Measurements from ENCODE around the gene CLIP4. TPM values are rescaled to one million over a fixed set of nuclear protein-coding genes. Genes with fewer than 3 reads are reported as not detected.

CLIP4 gene
- polyA plus RNA-seq, 1 donor: 4.3 TPM

DNA sequence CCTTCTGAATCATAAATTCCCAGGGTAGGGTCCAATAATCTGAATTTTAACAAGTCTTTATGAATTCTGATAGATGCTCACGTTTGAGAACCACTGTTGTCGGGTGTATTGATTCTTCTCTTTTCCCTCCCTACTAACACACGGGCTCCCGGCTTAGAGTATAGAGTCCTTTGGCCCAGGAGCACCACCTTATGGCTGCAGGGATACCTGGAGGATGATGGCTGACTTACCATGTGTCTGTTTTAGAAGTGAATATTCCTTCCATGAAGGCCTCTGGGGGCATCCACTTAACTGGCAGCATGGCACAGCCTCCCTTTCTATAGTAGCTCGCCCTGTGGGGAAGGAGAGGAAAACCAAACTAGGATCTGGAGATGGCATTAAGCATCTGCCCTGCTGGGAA is 91.7 kb downstream of the CLIP4 start:
- no peaks in the 10 kb centered on the region for H3K36me3 ChIP-seq (ENCODE audit: control insufficient read depth, insufficient read depth, low read length)
- no peaks in the 10 kb centered on the region for H3K9me3 ChIP-seq (ENCODE audit: control insufficient read depth, low read depth, low read length)
- no peak overlapping the region for H3K4me3 ChIP-seq (ENCODE audit: low read length)
- DNase-seq: no peak
- no peaks in the 10 kb centered on the region for H3K4me1 ChIP-seq (ENCODE audit: control insufficient read depth, insufficient read depth, low read length)
- H3K27me3 ChIP-seq (ENCODE audit: control insufficient read depth, insufficient read depth, low read length): peaks cover 2% of the 10 kb centered on the region
- H3K27ac ChIP-seq (ENCODE audit: low read length): no peak overlapping the region
- WGBS (ENCODE audit: insufficient coverage, low lambda C conversion rate): no CpG with 5 or more reads among the region's 5 CpGs

DNA sequence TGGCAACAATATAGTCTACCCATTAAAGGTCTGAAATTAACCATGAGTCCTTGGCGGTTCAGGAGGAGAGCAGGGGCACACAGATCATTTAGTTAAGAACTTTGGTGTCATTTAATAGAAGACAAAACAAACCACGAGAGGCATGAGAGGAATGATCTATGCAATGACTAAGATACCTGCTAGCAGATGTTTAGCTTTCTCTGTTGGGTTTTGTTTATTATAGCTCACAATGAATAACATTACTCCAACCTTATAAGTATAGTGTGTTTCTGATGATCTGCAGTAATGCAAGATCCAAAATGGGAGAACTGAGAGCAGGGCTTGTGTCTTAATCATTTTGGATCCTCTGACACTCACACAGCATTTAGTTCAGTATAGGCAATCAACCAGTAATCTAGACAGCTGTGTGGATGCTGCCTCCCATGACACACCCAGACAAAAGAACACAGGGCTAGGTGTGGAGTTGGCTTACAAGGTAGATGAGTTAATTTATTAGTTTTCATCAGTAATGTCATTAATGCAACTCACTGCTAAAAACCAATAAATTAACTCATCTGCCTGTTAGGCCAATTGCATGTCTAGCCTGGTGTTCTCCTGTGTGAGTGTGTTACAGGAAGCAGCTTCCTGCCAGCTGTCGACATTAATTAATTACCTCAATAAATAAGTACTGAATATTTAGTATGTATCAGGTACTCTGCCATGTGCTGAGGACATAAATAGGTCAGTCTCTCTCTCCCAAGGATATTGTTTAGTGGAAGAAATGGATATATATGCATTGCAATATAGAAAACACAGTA is 92.3 kb downstream of the CLIP4 start:
- no peak overlapping the region for H3K27ac ChIP-seq (ENCODE audit: low read length)
- WGBS (ENCODE audit: insufficient coverage, low lambda C conversion rate): no CpG with 5 or more reads among the region's 3 CpGs

GRCh38 chr2:29209551-29209950 is 94.3 kb downstream of the CLIP4 start:
- Histone ChIP-seq H3K27me3 (ENCODE audit: control insufficient read depth, insufficient read depth, low read length) (no peaks in the 10 kb centered on the region), H3K4me1 (ENCODE audit: control insufficient read depth, insufficient read depth, low read length) (no peaks in the 10 kb centered on the region), H3K27ac (ENCODE audit: low read length) (no peak overlapping the region), H3K36me3 (ENCODE audit: control insufficient read depth, insufficient read depth, low read length) (no peaks in the 10 kb centered on the region), H3K9me3 (ENCODE audit: control insufficient read depth, low read depth, low read length) (no peaks in the 10 kb centered on the region), H3K4me3 (ENCODE audit: low read length) (no peak overlapping the region)
- WGBS (ENCODE audit: insufficient coverage, low lambda C conversion rate): no CpG with 5 or more reads among the region's 5 CpGs
- no peak for DNase-seq

More for the DNA sequence above, 92.3 kb downstream of the CLIP4 start:
- Histone ChIP-seq H3K36me3 (ENCODE audit: control insufficient read depth, insufficient read depth, low read length) (no peaks in the 10 kb centered on the region), H3K27me3 (ENCODE audit: control insufficient read depth, insufficient read depth, low read length) (no peaks in the 10 kb centered on the region), H3K4me3 (ENCODE audit: low read length) (no peak overlapping the region), H3K4me1 (ENCODE audit: control insufficient read depth, insufficient read depth, low read length) (no peaks in the 10 kb centered on the region), H3K9me3 (ENCODE audit: control insufficient read depth, low read depth, low read length) (no peaks in the 10 kb centered on the region)
- DNase-seq: no peak

- DNase-seq: no peak
- 93% methylated on average over 4 of the region's 5 CpGs for WGBS (ENCODE audit: insufficient coverage, low lambda C conversion rate)
- Histone ChIP-seq H3K36me3 (ENCODE audit: control insufficient read depth, insufficient read depth, low read length) (no peaks in the 10 kb centered on the region), H3K4me3 (ENCODE audit: low read length) (no peak overlapping the region), H3K9me3 (ENCODE audit: control insufficient read depth, low read depth, low read length) (no peaks in the 10 kb centered on the region), H3K4me1 (ENCODE audit: control insufficient read depth, insufficient read depth, low read length) (no peaks in the 10 kb centered on the region), H3K27me3 (ENCODE audit: control insufficient read depth, insufficient read depth, low read length) (no peaks in the 10 kb centered on the region), H3K27ac (ENCODE audit: low read length) (no peak overlapping the region)
Measured at GRCh38 chr2:29212009-29212408, 96.8 kb downstream of the CLIP4 start.

GRCh38 chr2:29213888-29214291 is 98.7 kb downstream of the CLIP4 start:
- no peaks in the 10 kb centered on the region for H3K9me3 ChIP-seq (ENCODE audit: control insufficient read depth, low read depth, low read length)
- WGBS (ENCODE audit: insufficient coverage, low lambda C conversion rate): no CpG with 5 or more reads among the region's 9 CpGs

DNA sequence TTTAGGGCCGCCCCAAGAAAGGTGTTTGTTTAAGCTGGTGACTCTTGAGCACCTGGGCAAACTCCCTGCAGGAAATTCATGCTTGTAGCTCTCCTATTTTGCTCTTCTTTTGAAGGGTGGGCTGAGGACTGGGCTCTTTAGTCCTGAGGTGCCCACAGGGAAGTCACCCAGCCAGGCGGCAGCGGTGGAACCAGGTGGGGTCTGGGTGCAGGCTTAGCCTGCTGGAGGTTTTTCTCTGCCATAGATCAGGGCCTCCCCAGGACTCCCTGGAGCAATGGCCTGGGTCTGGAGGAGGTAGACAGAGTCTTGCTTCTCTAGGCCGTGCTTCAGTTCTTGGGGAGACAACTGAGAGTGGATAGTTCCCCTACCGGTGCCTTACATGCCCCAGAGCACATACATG is 99.9 kb downstream of the CLIP4 start:
- Histone ChIP-seq H3K27ac (ENCODE audit: low read length) (no peak overlapping the region), H3K4me1 (ENCODE audit: control insufficient read depth, insufficient read depth, low read length) (no peaks in the 10 kb centered on the region), H3K9me3 (ENCODE audit: control insufficient read depth, low read depth, low read length) (no peaks in the 10 kb centered on the region), H3K27me3 (ENCODE audit: control insufficient read depth, insufficient read depth, low read length) (peaks cover 3% of the 10 kb centered on the region), H3K4me3 (ENCODE audit: low read length) (no peak overlapping the region), H3K36me3 (ENCODE audit: control insufficient read depth, insufficient read depth, low read length) (no peaks in the 10 kb centered on the region)
- DNase-seq: no peak
- WGBS (ENCODE audit: insufficient coverage, low lambda C conversion rate): no CpG with 5 or more reads among the region's 5 CpGs

More at GRCh38 chr2:29213888-29214291, 98.7 kb downstream of the CLIP4 start:
- Histone ChIP-seq H3K27me3 (ENCODE audit: control insufficient read depth, insufficient read depth, low read length) (peaks cover 3% of the 10 kb centered on the region), H3K4me3 (ENCODE audit: low read length) (no peak overlapping the region), H3K27ac (ENCODE audit: low read length) (no peak overlapping the region), H3K4me1 (ENCODE audit: control insufficient read depth, insufficient read depth, low read length) (no peaks in the 10 kb centered on the region), H3K36me3 (ENCODE audit: control insufficient read depth, insufficient read depth, low read length) (no peaks in the 10 kb centered on the region)
- no peak for DNase-seq

GRCh38 chr2:29215739-29216608 is 100.8 kb downstream of the CLIP4 start:
- Histone ChIP-seq H3K4me1 (ENCODE audit: control insufficient read depth, insufficient read depth, low read length) (no peaks in the 10 kb centered on the region), H3K27ac (ENCODE audit: low read length) (no peak overlapping the region), H3K9me3 (ENCODE audit: control insufficient read depth, low read depth, low read length) (no peaks in the 10 kb centered on the region), H3K36me3 (ENCODE audit: control insufficient read depth, insufficient read depth, low read length) (no peaks in the 10 kb centered on the region), H3K27me3 (ENCODE audit: control insufficient read depth, insufficient read depth, low read length) (peaks cover 3% of the 10 kb centered on the region), H3K4me3 (ENCODE audit: low read length) (no peak overlapping the region)
- WGBS (ENCODE audit: insufficient coverage, low lambda C conversion rate): 80% methylated on average over 1 of the region's 20 CpGs
- DNase-seq: no peak

DNA sequence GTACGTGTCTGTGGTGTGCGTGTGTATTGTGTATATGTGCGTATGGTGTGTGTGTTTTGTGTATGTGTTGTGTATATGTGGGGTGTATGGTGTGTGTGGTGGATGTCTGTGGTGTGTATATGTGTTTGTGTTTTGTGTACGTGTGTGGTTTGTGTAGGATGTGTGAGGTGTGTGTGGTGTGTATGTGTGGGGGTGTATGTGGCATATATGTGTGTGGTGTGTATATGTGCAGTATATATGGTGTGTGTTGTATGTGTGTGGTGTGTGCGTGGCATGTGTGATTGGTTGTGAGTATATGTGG is 101.3 kb downstream of the CLIP4 start:
- no peak overlapping the region for H3K4me3 ChIP-seq (ENCODE audit: low read length)
- H3K9me3 ChIP-seq (ENCODE audit: control insufficient read depth, low read depth, low read length): no peaks in the 10 kb centered on the region

DNA sequence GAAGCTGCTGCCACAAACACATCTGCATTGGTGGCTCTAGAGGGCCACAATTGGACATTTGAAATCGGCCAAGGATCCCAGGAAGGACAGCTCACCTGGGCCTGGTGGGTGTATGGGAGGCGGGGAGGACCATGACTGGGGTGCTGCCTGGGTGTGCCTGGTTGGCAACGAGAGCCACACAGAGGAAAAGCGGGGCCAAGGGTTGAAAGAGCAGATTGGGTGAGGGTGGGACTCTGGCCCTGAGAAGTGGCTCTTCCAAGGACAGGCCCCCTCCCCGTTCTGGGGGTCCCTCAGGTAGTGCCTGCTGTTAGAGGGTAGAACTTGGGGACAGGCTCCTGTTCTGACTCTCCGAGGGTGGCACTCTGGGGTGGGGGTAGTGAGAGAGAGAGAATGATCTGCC is 102.9 kb downstream of the CLIP4 start:
- H3K27me3 ChIP-seq (ENCODE audit: control insufficient read depth, insufficient read depth, low read length): peaks cover 3% of the 10 kb centered on the region
- H3K36me3 ChIP-seq (ENCODE audit: control insufficient read depth, insufficient read depth, low read length): no peaks in the 10 kb centered on the region
- no peaks in the 10 kb centered on the region for H3K4me1 ChIP-seq (ENCODE audit: control insufficient read depth, insufficient read depth, low read length)
- H3K9me3 ChIP-seq (ENCODE audit: control insufficient read depth, low read depth, low read length): no peaks in the 10 kb centered on the region
- no peak overlapping the region for H3K4me3 ChIP-seq (ENCODE audit: low read length)
- DNase-seq: no peak
- no CpG with 5 or more reads among the region's 6 CpGs for WGBS (ENCODE audit: insufficient coverage, low lambda C conversion rate)
- H3K27ac ChIP-seq (ENCODE audit: low read length): no peak overlapping the region

More for the DNA sequence above, 101.3 kb downstream of the CLIP4 start:
- H3K27ac ChIP-seq (ENCODE audit: low read length): no peak overlapping the region
- no peak for DNase-seq
- peaks cover 3% of the 10 kb centered on the region for H3K27me3 ChIP-seq (ENCODE audit: control insufficient read depth, insufficient read depth, low read length)
- H3K36me3 ChIP-seq (ENCODE audit: control insufficient read depth, insufficient read depth, low read length): no peaks in the 10 kb centered on the region
- WGBS (ENCODE audit: insufficient coverage, low lambda C conversion rate): no CpG with 5 or more reads among the region's 5 CpGs
- no peaks in the 10 kb centered on the region for H3K4me1 ChIP-seq (ENCODE audit: control insufficient read depth, insufficient read depth, low read length)

GRCh38 chr2:29218550-29219125 is 103.4 kb downstream of the CLIP4 start:
- DNase-seq: no peak
- no peak overlapping the region for H3K27ac ChIP-seq (ENCODE audit: low read length)
- H3K9me3 ChIP-seq (ENCODE audit: control insufficient read depth, low read depth, low read length): no peaks in the 10 kb centered on the region
- WGBS (ENCODE audit: insufficient coverage, low lambda C conversion rate): no CpG with 5 or more reads among the region's 4 CpGs
- H3K4me3 ChIP-seq (ENCODE audit: low read length): no peak overlapping the region
- peaks cover 3% of the 10 kb centered on the region for H3K27me3 ChIP-seq (ENCODE audit: control insufficient read depth, insufficient read depth, low read length)
- H3K36me3 ChIP-seq (ENCODE audit: control insufficient read depth, insufficient read depth, low read length): no peaks in the 10 kb centered on the region
- H3K4me1 ChIP-seq (ENCODE audit: control insufficient read depth, insufficient read depth, low read length): no peaks in the 10 kb centered on the region

All from large intestine (tissue), 3 donors.